ENCODE data around the gene BLOC1S4. TPM values are rescaled to one million over a fixed set of nuclear protein-coding genes. Genes with fewer than 3 reads are reported as not detected.
"Not testable (repeated sequence)": the region's sequence is repeated elsewhere in the genome, so short reads cannot be mapped to it uniquely, and the experiment has no call there.

The BLOC1S4 gene
- 16.0 TPM for polyA plus RNA-seq (2013, experiment 1 of 2)
- 15.6 TPM for polyA plus RNA-seq (2013, experiment 2 of 2)

GRCh38 chr4:6716018-6716911, at the start of gene BLOC1S4:
BLOC1S4 (plus strand) TSS chr4:6716174; CDS start chr4:6716210, 36 bp downstream.
- Histone ChIP-seq H3K27me3 (ENCODE audit: insufficient read depth, low read length, poor library complexity) (no peaks in the 10 kb centered on the region), H2BK120ac (ENCODE audit: low read depth, low read length) (no peak within 1 kb of the TSS), H2AK5ac (ENCODE audit: low read length) (peak within 1 kb of the TSS; percentile 68), H3K56ac (ENCODE audit: low read length) (peak within 1 kb of the TSS; percentile 100), H3K4me2 (ENCODE audit: low read length) (peak within 1 kb of the TSS; percentile 97), H3K4me1 (ENCODE audit: control insufficient read depth, low read depth, low read length) (no peaks in the 10 kb centered on the region), H3K36me3 (ENCODE audit: control insufficient read depth, insufficient read depth, low read length) (no peaks in the 10 kb centered on the region), H3K79me2 (ENCODE audit: control insufficient read depth, insufficient read depth, low read length) (peaks cover 9% of the 10 kb centered on the region), H3K4ac (ENCODE audit: low read depth, low read length) (peak within 1 kb of the TSS; percentile 17), H3K23ac (ENCODE audit: low read length) (peak within 1 kb of the TSS; percentile 95), H4K8ac (ENCODE audit: low read depth, low read length) (peak within 1 kb of the TSS; percentile 28), H2BK5ac (ENCODE audit: low read length) (peak within 1 kb of the TSS; percentile 42), H3K18ac (ENCODE audit: low read length) (peak within 1 kb of the TSS; percentile 34), H3K9ac (ENCODE audit: low read length) (peak within 1 kb of the TSS; percentile 99), H3K4me3 (ENCODE audit: low read length) (peak within 1 kb of the TSS; percentile 98), H4K5ac (ENCODE audit: low read length) (peak within 1 kb of the TSS; percentile 98), H2BK15ac (replicated peaks; ENCODE audit: low read depth) (no peak within 1 kb of the TSS), H3K79me1 (ENCODE audit: low read length) (peaks cover 7% of the 10 kb centered on the region), H3K27ac (ENCODE audit: low read depth, low read length) (no peak within 1 kb of the TSS)
- WGBS (ENCODE audit: extremely low coverage, insufficient coverage, low lambda C conversion rate): no CpG with 5 or more reads among the region's 109 CpGs
- DNase-seq: peak; percentile 93

- Histone ChIP-seq H3K4me1 (ENCODE audit: control insufficient read depth, low read depth, low read length) (no peaks in the 10 kb centered on the region), H3K27ac (ENCODE audit: low read depth, low read length) (no peak overlapping the region), H3K36me3 (ENCODE audit: control insufficient read depth, insufficient read depth, low read length) (no peaks in the 10 kb centered on the region), H2BK120ac (ENCODE audit: low read depth, low read length) (no peak overlapping the region), H3K79me1 (ENCODE audit: low read length) (no peaks in the 10 kb centered on the region), H4K5ac (ENCODE audit: low read length) (no peak overlapping the region), H3K27me3 (ENCODE audit: insufficient read depth, low read length, poor library complexity) (no peaks in the 10 kb centered on the region), H3K4me3 (ENCODE audit: low read length) (no peak overlapping the region), H3K79me2 (ENCODE audit: control insufficient read depth, insufficient read depth, low read length) (no peaks in the 10 kb centered on the region), H3K4ac (ENCODE audit: low read depth, low read length) (no peak overlapping the region), H3K4me2 (ENCODE audit: low read length) (no peak overlapping the region), H3K9ac (ENCODE audit: low read length) (no peak overlapping the region), H2BK5ac (ENCODE audit: low read length) (no peak overlapping the region), H4K8ac (ENCODE audit: low read depth, low read length) (no peak overlapping the region), H2AK5ac (ENCODE audit: low read length) (no peak overlapping the region), H3K56ac (ENCODE audit: low read length) (no peak overlapping the region), H3K18ac (ENCODE audit: low read length) (no peak overlapping the region), H2BK15ac (replicated peaks; ENCODE audit: low read depth) (no peak overlapping the region), H3K23ac (ENCODE audit: low read length) (no peak overlapping the region)
- no peak for DNase-seq
- WGBS (ENCODE audit: extremely low coverage, insufficient coverage, low lambda C conversion rate): no CpG with 5 or more reads among the region's 11 CpGs
Measured at GRCh38 chr4:6668391-6668790, 47.6 kb upstream of the BLOC1S4 start.

- Histone ChIP-seq H3K9ac (ENCODE audit: low read length) (no peak overlapping the region), H4K5ac (ENCODE audit: low read length) (no peak overlapping the region), H3K79me2 (ENCODE audit: control insufficient read depth, insufficient read depth, low read length) (peaks cover 15% of the 10 kb centered on the region), H3K4me2 (ENCODE audit: low read length) (no peak overlapping the region), H3K27ac (ENCODE audit: low read depth, low read length) (no peak overlapping the region), H3K4me3 (ENCODE audit: low read length) (no peak overlapping the region), H3K27me3 (ENCODE audit: insufficient read depth, low read length, poor library complexity) (no peaks in the 10 kb centered on the region), H2BK15ac (replicated peaks; ENCODE audit: low read depth) (no peak overlapping the region), H2AK5ac (ENCODE audit: low read length) (no peak overlapping the region), H3K36me3 (ENCODE audit: control insufficient read depth, insufficient read depth, low read length) (peaks cover 3% of the 10 kb centered on the region), H3K4me1 (ENCODE audit: control insufficient read depth, low read depth, low read length) (peaks cover 4% of the 10 kb centered on the region), H2BK5ac (ENCODE audit: low read length) (no peak overlapping the region), H3K56ac (ENCODE audit: low read length) (no peak overlapping the region), H3K18ac (ENCODE audit: low read length) (no peak overlapping the region), H3K4ac (ENCODE audit: low read depth, low read length) (no peak overlapping the region), H2BK120ac (ENCODE audit: low read depth, low read length) (no peak overlapping the region), H3K79me1 (ENCODE audit: low read length) (peaks cover 17% of the 10 kb centered on the region), H4K8ac (ENCODE audit: low read depth, low read length) (no peak overlapping the region), H3K23ac (ENCODE audit: low read length) (no peak overlapping the region)
- DNase-seq: no peak
- WGBS (ENCODE audit: extremely low coverage, insufficient coverage, low lambda C conversion rate): no CpG with 5 or more reads among the region's 1 CpG
Measured at GRCh38 chr4:6671648-6672047, 44.3 kb upstream of the BLOC1S4 start.

GRCh38 chr4:6672131-6672530, 43.8 kb upstream of the BLOC1S4 start:
- Histone ChIP-seq H3K4me2 (ENCODE audit: low read length) (no peak overlapping the region), H3K9ac (ENCODE audit: low read length) (no peak overlapping the region), H3K4ac (ENCODE audit: low read depth, low read length) (no peak overlapping the region), H3K27me3 (ENCODE audit: insufficient read depth, low read length, poor library complexity) (no peaks in the 10 kb centered on the region), H3K79me1 (ENCODE audit: low read length) (peaks cover 20% of the 10 kb centered on the region), H3K27ac (ENCODE audit: low read depth, low read length) (no peak overlapping the region), H4K5ac (ENCODE audit: low read length) (no peak overlapping the region), H3K56ac (ENCODE audit: low read length) (no peak overlapping the region), H3K79me2 (ENCODE audit: control insufficient read depth, insufficient read depth, low read length) (peaks cover 17% of the 10 kb centered on the region), H2BK15ac (replicated peaks; ENCODE audit: low read depth) (no peak overlapping the region), H2AK5ac (ENCODE audit: low read length) (no peak overlapping the region), H3K18ac (ENCODE audit: low read length) (no peak overlapping the region), H3K23ac (ENCODE audit: low read length) (no peak overlapping the region), H2BK120ac (ENCODE audit: low read depth, low read length) (no peak overlapping the region), H3K4me3 (ENCODE audit: low read length) (no peak overlapping the region), H3K36me3 (ENCODE audit: control insufficient read depth, insufficient read depth, low read length) (peaks cover 3% of the 10 kb centered on the region), H3K4me1 (ENCODE audit: control insufficient read depth, low read depth, low read length) (peaks cover 4% of the 10 kb centered on the region), H2BK5ac (ENCODE audit: low read length) (no peak overlapping the region), H4K8ac (ENCODE audit: low read depth, low read length) (no peak overlapping the region)
- DNase-seq: no peak
- no CpG with 5 or more reads among the region's 19 CpGs for WGBS (ENCODE audit: extremely low coverage, insufficient coverage, low lambda C conversion rate)

- not testable (repeated sequence) for H2BK120ac ChIP-seq (ENCODE audit: low read depth, low read length); H3K56ac ChIP-seq (ENCODE audit: low read length); H4K8ac ChIP-seq (ENCODE audit: low read depth, low read length); DNase-seq; H2AK5ac ChIP-seq (ENCODE audit: low read length); H3K4ac ChIP-seq (ENCODE audit: low read depth, low read length); H3K4me2 ChIP-seq (ENCODE audit: low read length); H3K18ac ChIP-seq (ENCODE audit: low read length); H2BK5ac ChIP-seq (ENCODE audit: low read length); H2BK15ac ChIP-seq (replicated peaks; ENCODE audit: low read depth); H3K27me3 ChIP-seq (ENCODE audit: insufficient read depth, low read length, poor library complexity); H3K23ac ChIP-seq (ENCODE audit: low read length); H3K36me3 ChIP-seq (ENCODE audit: control insufficient read depth, insufficient read depth, low read length); H4K5ac ChIP-seq (ENCODE audit: low read length); H3K27ac ChIP-seq (ENCODE audit: low read depth, low read length); H3K4me1 ChIP-seq (ENCODE audit: control insufficient read depth, low read depth, low read length); H3K4me3 ChIP-seq (ENCODE audit: low read length); H3K9ac ChIP-seq (ENCODE audit: low read length)
- Histone ChIP-seq H3K79me1 (ENCODE audit: low read length) (peaks cover 21% of the 10 kb centered on the region), H3K79me2 (ENCODE audit: control insufficient read depth, insufficient read depth, low read length) (peaks cover 17% of the 10 kb centered on the region)
- no CpG with 5 or more reads among the region's 34 CpGs for WGBS (ENCODE audit: extremely low coverage, insufficient coverage, low lambda C conversion rate)
Measured at GRCh38 chr4:6672541-6673190, 43.3 kb upstream of the BLOC1S4 start.
